Measurements from ENCODE around the gene CYP2E1.

DNA sequence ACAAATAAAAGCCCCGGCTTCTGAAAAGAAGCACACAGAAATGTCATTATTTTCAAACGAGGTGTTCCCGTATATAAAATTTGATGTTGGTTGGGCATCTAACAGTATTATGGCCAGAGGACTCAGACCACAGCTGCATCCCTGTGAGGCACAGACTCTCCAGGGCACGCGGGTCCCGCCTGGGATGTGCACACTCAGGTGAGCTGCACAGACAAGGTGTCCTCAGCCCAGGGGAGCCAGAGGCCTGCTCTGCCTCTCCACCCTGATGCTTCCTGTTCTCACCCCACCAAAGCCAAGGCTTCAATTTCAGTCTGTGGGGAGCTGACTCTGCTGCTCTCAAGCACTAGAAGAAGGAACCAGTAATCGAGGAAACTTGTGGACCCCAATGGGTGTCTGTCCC is 1.7 kb upstream of the CYP2E1 start:
- TF ChIP-seq CTCF (IDR thresholded peaks at IDR 0.05) (no peak), POLR2A (IDR thresholded peaks at IDR 0.05; ENCODE audit: low read depth) (no peak)
